Endometrial microvascular endothelial cells (primary cell): ENCODE data around the gene SLC24A3. TPM values are rescaled to one million over a fixed set of nuclear protein-coding genes. Genes with fewer than 3 reads are reported as not detected.

Source experiments
- in situ Hi-C: cut with HindIII; loops from 2 replicates; pipeline ENCODE4 v1.10.0; 2017; ENCODE audit warnings: low sequenced_read_pairs, low pct_unique_long_range_greater_than_20kb; ENCODE audit errors: inconsistent ontology term
- total RNA-seq: library from RNA; depleted of rRNA; stranded (reverse); fragments of >200 nt; gene quantifications from one replicate; pipeline ENCODE4 v1.2.3, GENCODE V29; 2015; ENCODE audit errors: inconsistent ontology term

Gene SLC24A3
- total RNA-seq, 1 donor from 2014 or later: not detected

DNA sequence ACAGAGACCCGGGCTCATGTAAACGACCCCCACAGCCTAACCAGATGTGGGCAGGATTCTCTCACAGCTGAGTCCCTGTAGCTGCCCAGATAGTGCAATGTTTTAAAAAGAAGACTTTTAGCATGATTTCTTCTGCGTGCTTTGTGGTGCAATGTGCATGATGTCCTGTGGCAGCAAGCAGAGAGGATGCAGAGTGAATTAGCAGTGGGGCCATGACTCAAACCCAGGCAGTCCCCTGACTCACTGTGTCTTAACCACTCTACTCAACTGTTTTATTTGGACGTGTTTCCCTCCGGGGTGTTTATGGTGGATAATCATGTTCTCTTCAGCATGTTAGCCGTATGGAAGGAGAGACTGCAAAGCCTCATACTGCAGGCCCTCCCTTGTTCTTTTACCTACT lies 247.9 kb downstream of the SLC24A3 start:
- in situ Hi-C loops: no loop called here

- in situ Hi-C loops: no loop called here
Observed at GRCh38 chr20:19462491-19462890, 250.0 kb downstream of the SLC24A3 start.

- in situ Hi-C loops: no loop called here
Observed at GRCh38 chr20:19463597-19463996, 251.2 kb downstream of the SLC24A3 start.

- in situ Hi-C loops: no loop called here
Observed at GRCh38 chr20:19465536-19465935, 253.1 kb downstream of the SLC24A3 start.

DNA sequence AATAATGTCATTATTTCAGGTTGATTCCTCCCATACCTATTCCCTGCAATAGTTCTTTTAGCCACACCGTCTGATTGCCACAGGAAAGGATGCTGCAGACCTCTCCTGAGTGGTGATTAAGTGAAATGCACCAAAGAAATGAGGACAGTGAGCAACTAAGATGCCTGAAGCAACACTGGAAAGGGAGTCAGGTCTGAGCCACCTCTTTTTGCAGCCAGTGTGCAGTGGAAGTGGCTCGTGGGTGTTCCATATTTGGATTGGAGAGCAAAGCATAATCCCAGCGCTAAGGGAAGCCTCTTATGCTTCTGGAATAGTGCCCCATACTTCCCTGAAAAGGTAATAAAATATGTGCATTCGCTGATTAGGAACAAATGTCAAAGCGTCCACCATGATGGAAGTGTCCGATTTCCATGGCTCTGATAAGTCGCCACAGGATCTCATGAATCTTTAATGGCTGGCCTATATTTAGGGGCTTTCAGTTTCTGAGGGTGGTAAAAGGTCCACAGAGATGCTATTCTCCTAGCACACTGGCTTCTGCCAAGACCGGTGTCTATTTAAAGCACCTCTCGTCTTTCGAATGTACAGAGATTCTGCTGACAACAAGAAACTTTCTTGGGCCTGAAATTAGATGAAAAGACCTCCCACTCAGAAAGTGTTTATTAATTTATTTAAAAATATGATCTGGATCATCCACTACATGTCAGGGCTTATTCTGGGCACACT lies 253.9 kb downstream of the SLC24A3 start:
- in situ Hi-C loops: no loop called here

GRCh38 chr20:19473216-19473921 lies 260.9 kb downstream of the SLC24A3 start:
- in situ Hi-C loops: no loop called here

DNA sequence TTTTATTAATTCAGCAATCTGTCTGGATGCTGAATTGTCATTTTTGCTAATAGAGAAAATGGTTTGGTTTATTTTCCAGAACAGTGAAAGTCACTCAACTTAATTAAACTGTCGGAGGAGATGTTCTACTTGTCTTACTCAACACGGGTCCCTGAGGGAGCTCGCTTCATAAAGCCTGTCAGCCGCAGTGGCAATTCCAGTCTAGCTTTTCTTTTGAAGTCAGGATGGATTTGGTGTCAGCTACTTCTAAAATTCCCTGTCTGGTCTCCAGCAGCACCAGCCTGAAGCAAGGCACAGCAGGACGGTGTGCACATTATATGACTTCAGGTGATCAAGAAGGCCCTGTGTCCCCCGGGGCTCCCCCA lies 261.5 kb downstream of the SLC24A3 start:
- in situ Hi-C loops: no loop called here

GRCh38 chr20:19478320-19478895 lies 266.0 kb downstream of the SLC24A3 start:
- in situ Hi-C loops: no loop called here

- in situ Hi-C loops: no loop called here
Observed at GRCh38 chr20:19482726-19483125, 270.3 kb downstream of the SLC24A3 start.

DNA sequence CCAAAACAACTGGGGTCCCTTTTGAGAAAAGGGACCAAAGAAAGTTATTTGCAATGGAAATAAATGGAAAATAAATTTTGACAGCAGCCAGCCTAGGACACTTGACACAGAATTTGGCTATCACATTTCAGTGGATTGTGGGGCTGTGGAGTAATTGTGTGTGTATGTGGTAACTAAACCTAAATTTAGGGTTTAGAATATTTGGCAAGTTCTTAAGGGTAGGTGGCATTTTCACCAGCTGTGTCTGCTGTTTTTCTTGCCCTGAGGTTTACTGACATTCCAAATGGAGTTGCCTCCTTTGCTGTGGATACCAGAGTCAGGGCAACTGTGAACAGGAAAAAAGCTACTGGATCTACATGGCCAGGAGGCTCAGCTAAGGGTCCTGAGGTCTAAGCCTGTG lies 270.9 kb downstream of the SLC24A3 start:
- in situ Hi-C loops: no loop called here

DNA sequence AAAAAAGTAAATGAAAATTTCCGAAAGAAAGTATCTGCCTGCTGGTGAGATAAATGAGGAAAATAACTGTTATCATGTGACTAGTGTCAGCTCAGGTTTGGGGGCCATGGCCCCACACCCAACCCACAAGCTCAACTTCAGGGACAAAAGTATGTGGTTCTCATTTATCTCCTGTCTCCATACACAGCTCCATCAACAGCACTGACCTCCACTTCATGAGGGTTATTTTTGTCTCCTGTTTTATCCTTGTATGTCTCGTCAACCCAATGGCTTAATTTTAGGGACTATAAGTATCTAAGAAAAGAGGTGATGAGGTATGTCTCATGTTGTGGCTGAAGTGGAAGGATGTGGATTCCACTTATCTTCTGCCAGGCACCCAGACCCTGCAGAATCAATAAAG lies 274.0 kb downstream of the SLC24A3 start:
- in situ Hi-C loops: no loop called here

DNA sequence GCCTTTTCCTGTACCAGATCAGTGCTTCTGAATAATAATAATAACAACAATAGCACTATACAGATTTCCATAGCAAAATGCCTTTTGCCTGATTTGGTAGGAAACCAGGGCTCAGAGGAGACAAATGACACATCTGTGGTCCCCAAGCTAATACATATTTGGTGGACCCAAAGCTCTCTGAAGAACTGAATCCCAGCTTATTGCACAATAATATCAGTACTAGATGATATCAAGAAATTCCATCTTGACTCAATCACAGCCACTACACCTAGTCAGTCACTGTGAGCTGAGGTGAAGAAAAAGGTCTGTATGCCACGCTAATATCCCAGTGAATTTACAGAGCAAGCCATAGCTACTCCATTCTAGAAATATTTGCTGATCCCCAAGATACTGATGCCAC lies 275.0 kb downstream of the SLC24A3 start:
- in situ Hi-C loops: no loop called here

- in situ Hi-C loops: no loop called here
Observed at GRCh38 chr20:19491241-19491640, 278.8 kb downstream of the SLC24A3 start.

- in situ Hi-C loops: no loop called here
Observed at GRCh38 chr20:19492116-19492515, 279.7 kb downstream of the SLC24A3 start.

GRCh38 chr20:19492687-19493336 lies 280.4 kb downstream of the SLC24A3 start:
- in situ Hi-C loops: no loop called here

- in situ Hi-C loops: no loop called here
Observed at GRCh38 chr20:19493794-19494495, 281.5 kb downstream of the SLC24A3 start.

GRCh38 chr20:19495905-19496703 lies 283.7 kb downstream of the SLC24A3 start:
- in situ Hi-C loops: no loop called here

GRCh38 chr20:19497064-19497463 lies 284.6 kb downstream of the SLC24A3 start:
- in situ Hi-C loops: no loop called here
